ENCODE data around the gene LY6G6F.

Gene LY6G6F

DNA sequence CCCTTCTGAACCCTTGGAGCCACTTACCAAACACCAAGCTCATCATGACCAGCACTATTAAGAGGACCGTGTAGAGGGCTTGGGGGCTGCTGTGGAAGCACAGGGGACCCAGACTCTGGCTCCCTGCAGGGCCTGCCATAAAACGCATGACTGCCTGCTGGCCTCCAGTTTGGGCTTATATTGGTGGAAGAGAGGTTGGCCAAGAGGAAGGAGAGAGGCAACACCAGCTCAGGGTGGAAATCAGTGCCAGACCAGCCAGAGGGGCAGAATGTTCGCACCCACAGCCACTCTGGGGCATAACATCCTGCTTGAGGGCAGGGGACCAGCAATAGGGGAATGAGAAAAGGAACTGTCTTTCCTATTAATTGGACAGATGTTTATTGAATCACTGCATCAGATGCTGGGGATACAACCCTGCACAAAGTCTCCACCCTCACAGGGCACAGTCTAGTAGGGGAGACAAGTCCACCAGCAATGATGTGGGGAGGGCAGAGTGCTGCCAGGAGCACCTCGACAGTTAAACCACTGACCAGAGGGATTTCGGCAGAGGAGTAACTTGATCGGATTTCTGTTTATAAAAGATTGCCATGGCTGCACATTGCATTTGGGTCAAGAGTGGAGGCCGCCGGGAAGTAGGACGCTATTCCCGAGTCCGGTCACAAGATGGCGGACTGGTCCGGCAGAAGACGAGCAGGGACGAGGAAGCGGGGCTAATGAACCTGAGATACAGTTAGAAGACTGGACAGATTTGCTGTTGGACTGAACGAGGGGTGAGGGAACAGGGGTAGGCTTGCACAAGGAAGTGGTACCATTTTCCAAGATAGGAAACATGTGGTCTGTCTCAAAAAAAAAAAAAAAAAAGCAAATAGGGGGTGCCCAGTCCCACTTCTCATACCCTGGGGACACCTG, 26.2 kb upstream of the LY6G6F start, which contains the start of gene LY6G5C:
Gene LY6G5C, minus strand, starts transcription at position 842 of the 909 bp plus-strand sequence. Its CDS starts 694 bp downstream, at position 148.
- peak within 1 kb of the TSS; percentile 61 for H3K4me3 ChIP-seq (ENCODE audit: low read depth, low read length)
- peak; percentile 96 for DNase-seq (ENCODE audit: low read depth)

DNA sequence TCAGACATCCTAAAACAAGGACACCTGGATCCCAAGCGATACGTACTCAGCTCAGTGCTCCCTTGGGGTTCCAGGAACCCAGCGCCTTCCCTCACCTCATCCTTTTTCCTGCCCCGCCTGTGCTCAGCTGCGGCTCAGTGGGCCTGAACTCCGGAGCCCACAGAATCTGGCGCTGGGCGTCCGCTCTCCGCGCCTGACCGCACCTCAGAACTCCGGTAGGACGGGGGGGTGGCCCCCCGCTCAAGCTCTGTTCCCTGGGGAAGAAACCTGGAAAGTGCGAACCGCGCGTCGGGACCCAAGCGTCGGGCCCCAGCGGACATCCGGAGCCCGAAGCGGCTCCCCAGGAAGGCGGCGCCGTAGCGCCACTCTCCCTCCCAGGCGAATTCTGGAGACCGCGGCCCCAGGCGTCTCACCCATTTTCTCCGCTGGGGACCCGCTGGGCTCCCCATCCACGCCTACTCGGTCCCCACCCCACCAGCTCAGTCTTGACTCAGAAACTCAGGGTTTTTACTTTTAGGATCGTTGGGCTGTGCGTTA, 25.5 kb upstream of the LY6G6F start:
- DNase-seq (ENCODE audit: low read depth), result peak; percentile 18
- peak overlapping the region; percentile 61 for H3K4me3 ChIP-seq (ENCODE audit: low read depth, low read length)
- TF ChIP-seq, protein P1, sequence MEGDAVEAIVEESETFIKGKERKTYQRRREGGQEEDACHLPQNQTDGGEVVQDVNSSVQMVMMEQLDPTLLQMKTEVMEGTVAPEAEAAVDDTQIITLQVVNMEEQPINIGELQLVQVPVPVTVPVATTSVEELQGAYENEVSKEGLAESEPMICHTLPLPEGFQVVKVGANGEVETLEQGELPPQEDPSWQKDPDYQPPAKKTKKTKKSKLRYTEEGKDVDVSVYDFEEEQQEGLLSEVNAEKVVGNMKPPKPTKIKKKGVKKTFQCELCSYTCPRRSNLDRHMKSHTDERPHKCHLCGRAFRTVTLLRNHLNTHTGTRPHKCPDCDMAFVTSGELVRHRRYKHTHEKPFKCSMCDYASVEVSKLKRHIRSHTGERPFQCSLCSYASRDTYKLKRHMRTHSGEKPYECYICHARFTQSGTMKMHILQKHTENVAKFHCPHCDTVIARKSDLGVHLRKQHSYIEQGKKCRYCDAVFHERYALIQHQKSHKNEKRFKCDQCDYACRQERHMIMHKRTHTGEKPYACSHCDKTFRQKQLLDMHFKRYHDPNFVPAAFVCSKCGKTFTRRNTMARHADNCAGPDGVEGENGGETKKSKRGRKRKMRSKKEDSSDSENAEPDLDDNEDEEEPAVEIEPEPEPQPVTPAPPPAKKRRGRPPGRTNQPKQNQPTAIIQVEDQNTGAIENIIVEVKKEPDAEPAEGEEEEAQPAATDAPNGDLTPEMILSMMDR (conservative IDR thresholded peaks at IDR 0.05; ENCODE audit: low read depth, low read length), result no peak

More for the DNA sequence above, 26.2 kb upstream of the LY6G6F start, which contains the start of gene LY6G5C:
- TF ChIP-seq, protein P1 (conservative IDR thresholded peaks at IDR 0.05; ENCODE audit: low read depth, low read length), result peak; percentile 86

DNA sequence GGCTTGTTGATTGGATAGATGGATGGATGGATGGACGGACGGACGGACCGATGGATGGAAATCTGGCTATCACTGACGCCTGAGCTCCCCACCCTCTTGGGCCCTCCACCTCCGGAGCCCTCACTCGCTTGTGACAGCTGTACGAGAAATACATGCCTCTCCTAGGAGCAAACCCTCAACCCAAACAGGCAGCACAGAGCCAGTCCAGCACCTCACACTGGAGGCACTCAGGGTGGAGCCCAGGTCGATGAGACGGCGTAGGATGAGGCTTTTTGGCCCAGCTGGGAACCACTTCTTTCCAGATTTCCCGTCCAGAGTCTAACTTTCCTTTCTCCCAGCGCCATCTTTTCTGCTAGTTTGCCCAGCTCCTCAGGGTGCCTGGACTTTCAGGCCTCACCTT, 23.1 kb upstream of the LY6G6F start:
- H3K4me3 ChIP-seq (ENCODE audit: low read depth, low read length), result no peak overlapping the region
- TF ChIP-seq, protein P1 (conservative IDR thresholded peaks at IDR 0.05; ENCODE audit: low read depth, low read length), result no peak
- DNase-seq (ENCODE audit: low read depth), result no peak

DNA sequence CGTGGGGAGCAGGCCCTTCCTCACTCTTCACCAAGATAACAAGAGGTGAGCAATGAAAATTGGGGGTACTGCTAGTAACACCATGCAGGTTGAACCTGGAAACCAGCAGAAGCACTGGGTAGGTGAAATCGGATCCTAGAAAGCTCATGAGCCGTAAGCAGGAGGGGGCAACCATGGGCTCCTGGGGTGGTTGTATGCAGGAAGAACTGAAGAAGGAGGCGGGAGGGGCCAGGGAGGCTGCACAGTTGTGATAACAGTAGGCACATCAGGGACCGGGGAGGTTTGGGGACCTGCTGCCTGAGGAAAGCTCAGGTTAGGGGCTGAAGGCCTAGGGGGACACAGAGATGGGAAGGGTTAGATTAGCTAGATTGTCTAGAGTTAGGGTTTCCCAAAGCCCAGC, 20.2 kb upstream of the LY6G6F start:
- H3K4me3 ChIP-seq (ENCODE audit: low read depth, low read length), result no peak overlapping the region
- DNase-seq (ENCODE audit: low read depth), result no peak
- TF ChIP-seq, protein P1 (conservative IDR thresholded peaks at IDR 0.05; ENCODE audit: low read depth, low read length), result no peak

DNA sequence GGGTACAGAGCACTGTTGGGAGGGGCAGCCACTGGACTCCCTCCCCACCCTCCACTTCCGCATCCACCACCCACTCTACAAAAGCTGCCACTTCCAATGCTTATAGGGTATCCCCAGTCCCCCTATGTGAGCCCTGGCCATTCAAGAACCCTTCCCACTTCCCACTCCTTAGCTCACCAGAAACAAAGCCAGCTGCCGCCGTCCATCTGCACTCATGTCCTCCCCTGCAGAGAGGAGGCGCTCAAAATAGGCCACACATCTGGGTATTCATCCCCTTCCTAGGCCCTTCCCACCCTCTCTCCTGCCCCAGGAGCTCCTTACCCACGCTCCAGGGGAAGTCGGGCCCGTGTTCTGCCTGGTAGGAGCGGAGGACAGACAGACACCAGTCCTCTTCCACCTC, 19.3 kb upstream of the LY6G6F start:
- H3K4me3 ChIP-seq (ENCODE audit: low read depth, low read length), result no peak overlapping the region
- DNase-seq (ENCODE audit: low read depth), result no peak
- TF ChIP-seq, protein P1 (conservative IDR thresholded peaks at IDR 0.05; ENCODE audit: low read depth, low read length), result no peak

DNA sequence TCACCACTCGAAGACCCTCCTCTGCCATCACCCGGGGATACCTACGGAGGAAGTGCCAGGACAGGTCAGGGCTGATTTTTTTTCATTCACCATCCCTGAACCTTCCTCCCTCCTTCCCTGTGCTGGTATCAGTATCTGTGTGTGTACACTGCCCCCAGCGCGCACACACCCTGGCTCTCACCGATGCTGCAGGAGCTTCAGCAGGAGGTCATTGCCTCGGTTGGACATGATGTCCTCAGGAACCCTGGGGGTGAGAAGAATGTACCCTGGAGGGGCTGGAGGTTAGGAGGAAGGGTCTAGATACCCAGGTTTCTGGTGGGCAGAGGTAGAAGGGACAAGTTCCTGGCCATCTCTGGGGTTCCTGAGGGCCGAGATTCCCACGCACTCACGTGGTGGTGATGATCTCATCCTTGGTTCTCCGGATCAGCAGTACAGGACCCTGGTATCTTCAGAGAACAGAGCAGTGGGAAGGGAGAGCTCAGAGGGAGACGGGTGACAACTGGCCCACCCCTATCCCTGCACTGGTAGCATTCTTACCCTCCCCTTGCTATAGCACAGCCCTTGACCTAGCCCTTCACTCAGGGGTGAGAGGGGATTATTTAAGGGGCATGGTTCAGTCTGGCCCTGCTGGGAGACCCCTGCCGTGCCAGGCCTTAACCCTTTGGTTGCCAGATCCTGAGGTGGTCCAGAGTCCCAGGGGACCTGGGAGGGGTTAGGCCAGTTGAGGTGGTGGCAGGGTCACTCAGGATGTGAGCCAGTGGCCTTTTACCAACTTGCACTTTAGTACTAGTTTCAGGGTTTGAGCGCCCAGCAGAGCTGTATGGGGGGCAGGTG, 18.6 kb upstream of the LY6G6F start:
- DNase-seq (ENCODE audit: low read depth), result no peak
- TF ChIP-seq, protein P1 (conservative IDR thresholded peaks at IDR 0.05; ENCODE audit: low read depth, low read length), result no peak
- no peak overlapping the region for H3K4me3 ChIP-seq (ENCODE audit: low read depth, low read length)

Data from choroid plexus epithelial cell (primary cell).